Right lobe of liver (tissue), 6 donors: ENCODE data around the gene AOC2. TPM values are rescaled to one million over a fixed set of nuclear protein-coding genes. Genes with fewer than 3 reads are reported as not detected.
A peak's percentile ranks its signal among the peaks of the same experiment; 100 is the strongest.
"Not testable (repeated sequence)": the region's sequence is repeated elsewhere in the genome, so short reads cannot be mapped to it uniquely, and the experiment has no call there.

ENCODE experiments used
- ATAC-seq, 4 donors: fragments of 200-7000 bp; cut with Tn5 transposase; one replicate each; pipeline ENCODE4 v1.9.1; 2020; ENCODE audit warnings: mild to moderate bottlenecking in 4 of 4, moderate library complexity in 4 of 4
- DNase-seq, 3 donors: peaks; one replicate each; pipeline ENCODE4 v3.0.0-alpha.2; 2020
- H3K27ac ChIP-seq, 3 donors: fragments of 200-600 bp; one replicate each; pipeline ENCODE4 v1.8.0; 2022
- H3K27me3 ChIP-seq, 2 donors: fragments of 200-600 bp; one replicate each; pipeline ENCODE4 v1.8.0; 2022
- H3K36me3 ChIP-seq, 4 donors: fragments of 200-600 bp; sonication (generic) in 1 of 4; one replicate each; pipeline versions ENCODE4 v1.5.1 to v1.8.0; 2017 to 2022; ENCODE audit warnings: control low read depth in 1 of 4
- H3K4me1 ChIP-seq, 4 donors: fragments of 200-600 bp; sonication (generic) in 1 of 4; one replicate each; pipeline versions ENCODE4 v1.5.1 to v1.8.0; 2017 to 2022; ENCODE audit warnings: control low read depth in 1 of 4
- H3K4me3 ChIP-seq, 3 donors: fragments of 200-600 bp; one replicate each; pipeline ENCODE4 v1.8.0; 2022
- H3K9me3 ChIP-seq, 4 donors: fragments of 200-600 bp; sonication (generic) in 1 of 4; one replicate each; pipeline versions ENCODE4 v1.5.1 to v1.8.0; 2017 to 2022; ENCODE audit warnings: control low read depth in 1 of 4
- CTCF ChIP-seq, 4 donors: fragments of 200-600 bp in 3 of 4; fragments of 450-650 bp in 1 of 4; IDR thresholded peaks; one replicate each; pipeline versions ENCODE4 v1.5.1 to v1.8.0; 2016 to 2022; ENCODE audit warnings: antibody characterized with exemption in 4 of 4, mild to moderate bottlenecking in 2 of 4
- POLR2A ChIP-seq: fragments of 450-650 bp; IDR thresholded peaks from one replicate; pipeline ENCODE4 v1.6.1; 2017; ENCODE audit warnings: antibody characterized with exemption, mild to moderate bottlenecking
- WGBS: methylation state at CpG from one replicate; pipeline ENCODE4 v1.1.6; 2018; ENCODE audit warnings: low coverage, low lambda C conversion rate; ENCODE audit not compliant: insufficient coverage; ENCODE audit errors: missing lambda C conversion rate; 5-methylcytosine and 5-hydroxymethylcytosine counted together
- intact Hi-C, 2 donors: fragments of 100-400 bp; cut with DNase I; formaldehyde crosslinking; loops; one replicate each; pipeline versions ENCODE4 v1.11.2 to v1.14.1; 2022
- total RNA-seq, 6 experiments: library from RNA; depleted of rRNA in 2 of 6; stranded (reverse); fragments of >200 nt in 2 of 6; fragmentation: NEBNext Ultra II Directional in 3 of 6; extraction: Animal tissue kit (Norgen Biotek cat#: 25700) in 3 of 6; gene quantifications; one replicate each; pipeline versions ENCODE4 v1.1.0 to v1.2.4, GENCODE V29; 2016 to 2023
- donor health status: DM: no; HTN: yes; CAD: no.
- donor health status: DM: no; HTN: no; CAD: no.
- donor health status: DM: no; HTN: no; CAD: no.
- donor health status: DM: no; HTN: yes; CAD: no.
- donor health status: DM: no; HTN: yes; CAD: no.

AOC2 gene
- total RNA-seq, 6 experiments from 2014 or later = 0.62 to 2.0 (median 1.4) TPM

DNA sequence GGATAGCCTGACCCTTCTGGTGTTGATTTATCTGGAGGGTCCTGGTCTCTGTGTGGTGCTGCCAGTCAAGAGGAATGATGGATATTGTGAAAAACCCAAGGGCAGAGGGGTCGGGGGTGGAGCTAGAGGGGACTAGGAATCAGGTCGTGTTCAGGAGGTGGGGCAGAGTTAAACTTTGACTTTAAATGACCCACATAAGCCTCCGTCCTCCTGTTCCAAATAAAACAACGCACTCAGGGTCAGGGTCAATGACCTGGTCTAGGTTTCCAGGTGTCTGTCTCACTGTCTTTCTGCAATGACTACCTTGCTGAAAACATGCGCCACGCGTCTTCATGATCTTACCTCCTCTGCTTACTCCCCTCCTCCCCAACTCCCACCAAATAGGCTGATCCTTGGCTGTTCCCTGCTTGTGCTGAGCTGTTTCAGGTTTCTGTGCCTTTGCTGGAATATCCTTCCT, 21.3 kb downstream of the AOC2 start:
- peak; percentile 58 to 76 (median 68) for ATAC-seq
- TF ChIP-seq CTCF (IDR thresholded peaks at IDR 0.05) = no peak
- no peak for TF ChIP-seq POLR2A
- intact Hi-C loops = no loop called here
- 26% methylated on average over 5 of the region's 7 CpGs for WGBS
- H3K9me3 ChIP-seq = no peaks in the 10 kb centered on the region
- peaks cover 0 to 45% (median 16%) of the 10 kb centered on the region in 4 donors for H3K4me1 ChIP-seq
- peak; percentile 55 to 93 (median 82) for DNase-seq
- no peaks in the 10 kb centered on the region for H3K27me3 ChIP-seq
- H3K4me3 ChIP-seq = peak overlapping the region in 2 of 3 donors; percentile 62 to 72
- no peaks in the 10 kb centered on the region for H3K36me3 ChIP-seq
- peak overlapping the region in 2 of 3 donors; percentile 39 to 74 for H3K27ac ChIP-seq

- Histone ChIP-seq H3K36me3 (no peaks in the 10 kb centered on the region), H3K4me3 (peak overlapping the region; percentile 9 to 72 (median 62)), H3K4me1 (peaks cover 0 to 49% (median 18%) of the 10 kb centered on the region in 4 donors), H3K9me3 (no peaks in the 10 kb centered on the region), H3K27me3 (no peaks in the 10 kb centered on the region), H3K27ac (peak overlapping the region in 2 of 3 donors; percentile 39 to 74)
- intact Hi-C loops = no loop called here
- DNase-seq = peak in 1 of 3 donors; percentile 56
- ATAC-seq = peak; percentile 1 to 15 (median 8)
- TF ChIP-seq POLR2A (no peak), CTCF (IDR thresholded peaks at IDR 0.05) (no peak)
- 14% methylated on average over 1 of the region's 4 CpGs for WGBS
These were observed 21.8 kb downstream of the AOC2 start for GRCh38 chr17:42866216-42866615.

GRCh38 chr17:42866631-42867575, 22.5 kb downstream of the AOC2 start:
- TF ChIP-seq POLR2A (no peak), CTCF (IDR thresholded peaks at IDR 0.05) (no peak)
- peaks cover 0 to 3% (median 0%) of the 10 kb centered on the region in 4 donors for H3K36me3 ChIP-seq
- 18% methylated on average over 7 of the region's 12 CpGs for WGBS
- intact Hi-C loops = no loop called here
- H3K4me1 ChIP-seq = peaks cover 0 to 56% (median 22%) of the 10 kb centered on the region in 4 donors
- DNase-seq = peak in 2 of 3 donors; percentile 74 to 83
- peak overlapping the region; percentile 45 to 72 (median 62) for H3K4me3 ChIP-seq
- peak overlapping the region in 2 of 3 donors; percentile 20 to 74 for H3K27ac ChIP-seq
- ATAC-seq = peak; percentile 59 to 73 (median 70)
- H3K9me3 ChIP-seq = no peaks in the 10 kb centered on the region
- H3K27me3 ChIP-seq = no peaks in the 10 kb centered on the region

DNA sequence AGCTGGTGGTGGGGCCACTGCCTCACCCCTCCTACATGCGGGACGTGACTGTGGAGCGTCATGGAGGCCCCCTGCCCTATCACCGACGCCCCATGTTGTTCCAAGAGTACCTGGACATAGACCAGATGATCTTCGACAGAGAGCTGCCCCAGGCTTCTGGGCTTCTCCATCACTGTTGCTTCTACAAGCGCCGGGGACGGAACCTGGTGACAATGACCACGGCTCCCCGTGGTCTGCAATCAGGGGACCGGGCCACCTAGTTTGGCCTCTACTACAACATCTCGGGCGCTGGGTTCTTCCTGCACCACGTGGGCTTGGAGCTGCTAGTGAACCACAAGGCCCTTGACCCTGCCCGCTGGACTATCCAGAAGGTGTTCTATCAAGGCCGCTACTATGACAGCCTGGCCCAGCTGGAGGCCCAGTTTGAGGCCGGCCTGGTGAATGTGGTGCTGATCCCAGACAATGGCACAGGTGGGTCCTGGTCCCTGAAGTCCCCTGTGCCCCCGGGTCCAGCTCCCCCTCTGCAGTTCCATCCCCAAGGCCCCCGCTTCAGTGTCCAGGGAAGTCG, 23.4 kb downstream of the AOC2 start:
- H3K4me3 ChIP-seq = peak overlapping the region; percentile 45 to 72 (median 62)
- 33% methylated on average over 1 of the region's 21 CpGs for whole genome bisulfite sequencing
- H3K27ac ChIP-seq = peak overlapping the region in 1 of 3 donors; percentile 74
- ATAC-seq (peak; percentile 6 to 24 (median 20)), DNase-seq (peak in 1 of 3 donors; percentile 51)
- H3K9me3 ChIP-seq, H3K27me3 ChIP-seq, intact Hi-C loops, H3K36me3 ChIP-seq: not testable (repeated sequence)
- peaks cover 0 to 61% (median 22%) of the 10 kb centered on the region in 4 donors for H3K4me1 ChIP-seq
